Natural killer cell (primary cell): ENCODE results near the gene P3H4. TPM values are rescaled to one million over a fixed set of nuclear protein-coding genes. Genes with fewer than 3 reads are reported as not detected.

Experiments used
- ATAC-seq, 3 donors: fragments of 150-1000 bp in 2 of 3; fragments of 200-7000 bp in 1 of 3; cut with Tn5 transposase; 1 replicate in 1 of 3; 2 replicates in 2 of 3; pipeline ENCODE4 v1.10.0; 2021; ENCODE audit warnings: mild to moderate bottlenecking in 2 of 3, moderate library complexity in 2 of 3
- DNase-seq, 2 donors: peaks; one replicate each; pipeline versions ENCODE4 v3.0.0 to v3.0.0-alpha.2; 2013 to 2021; ENCODE audit warnings: mixed read lengths in 1 of 2
- H3K27ac ChIP-seq: one replicate; pipeline ENCODE4 v1.5.1; 2013; ENCODE audit warnings: mild to moderate bottlenecking, low read length
- H3K27me3 ChIP-seq: one replicate; pipeline ENCODE4 v1.6.1; 2013; ENCODE audit warnings: low read length; ENCODE audit not compliant: control insufficient read depth, insufficient read depth
- H3K36me3 ChIP-seq: one replicate; pipeline ENCODE4 v1.6.1; 2013; ENCODE audit warnings: low read length; ENCODE audit not compliant: control insufficient read depth, insufficient read depth
- H3K4me1 ChIP-seq: one replicate; pipeline ENCODE4 v1.6.1; 2013; ENCODE audit warnings: low read length; ENCODE audit not compliant: control insufficient read depth, insufficient read depth
- H3K4me3 ChIP-seq: one replicate; pipeline ENCODE4 v1.5.1; 2013; ENCODE audit warnings: low read length
- H3K9me3 ChIP-seq: one replicate; pipeline ENCODE4 v1.6.1; 2013; ENCODE audit warnings: low read length; ENCODE audit not compliant: control insufficient read depth, insufficient read depth
- H3K27ac Mint-ChIP-seq, 2 donors: one replicate each; pipeline ENCODE4 v1.8.0; 2022; ENCODE audit warnings: mild to moderate bottlenecking in 2 of 2, mixed read lengths in 2 of 2, moderate library complexity in 1 of 2
- H3K27me3 Mint-ChIP-seq, 2 donors: one replicate each; pipeline ENCODE4 v1.8.0; 2022; ENCODE audit warnings: low read depth in 2 of 2, mixed read lengths in 2 of 2
- H3K36me3 Mint-ChIP-seq: one replicate; pipeline ENCODE4 v1.8.0; 2022; ENCODE audit warnings: mixed read lengths
- H3K4me1 Mint-ChIP-seq, 2 donors: one replicate each; pipeline ENCODE4 v1.8.0; 2022; ENCODE audit warnings: mixed read lengths in 2 of 2
- H3K4me3 Mint-ChIP-seq: one replicate; pipeline ENCODE4 v1.8.0; 2022; ENCODE audit warnings: mild to moderate bottlenecking, moderate library complexity, mixed read lengths
- H3K9me3 Mint-ChIP-seq, 2 donors: one replicate each; pipeline ENCODE4 v1.8.0; 2022; ENCODE audit warnings: mixed read lengths in 2 of 2
- WGBS: methylation state at CpG from one replicate; pipeline ENCODE4 v1.1.7; 2013; ENCODE audit warnings: missing lambda C conversion rate; ENCODE audit not compliant: insufficient coverage; 5-methylcytosine and 5-hydroxymethylcytosine counted together
- intact Hi-C: fragments of 100-400 bp; cut with micrococcal nuclease; formaldehyde crosslinking; loops from one replicate; pipeline ENCODE4 v1.14.2; 2022
- total RNA-seq, 4 donors: library from RNA; stranded (reverse); fragments of 120-200 nt in 1 of 4; gene quantifications; one replicate each; pipeline versions ENCODE4 v1.2.3 to v1.2.4, GENCODE V29; 2013 to 2022
- TF ChIP-seq, protein P1 (sequence below): fragments of 200-600 bp; IDR thresholded peaks from one replicate; pipeline ENCODE4 v1.8.0; 2022; ENCODE audit warnings: antibody characterized with exemption

P3H4 gene
- total RNA-seq, 3 donors from 2014 or later (not counting 1 experiment from before 2014, with no cell fraction given), result 6.9 to 8.9 (median 7.5) TPM

DNA sequence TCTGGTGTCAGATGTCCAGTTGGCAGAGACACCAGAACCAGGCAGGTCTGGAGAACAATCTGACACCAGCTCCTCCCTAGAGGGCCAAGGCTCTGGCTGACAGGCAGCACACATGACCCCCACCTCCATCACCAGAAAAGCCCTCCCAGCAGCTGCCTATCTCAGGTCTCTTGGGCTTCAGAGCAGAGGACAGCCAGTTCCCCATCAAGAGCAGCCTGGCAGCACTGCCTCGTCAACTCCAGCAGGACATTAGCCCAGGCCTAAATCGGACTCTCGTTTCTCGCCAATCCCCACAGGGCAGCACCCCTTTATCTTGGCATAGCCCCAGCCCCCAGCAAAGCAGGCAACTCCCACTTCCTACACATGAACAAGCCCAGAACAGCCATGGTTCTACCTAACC lies 29.6 kb downstream of the P3H4 start:
- H3K4me3 ChIP-seq, result no peak overlapping the region
- H3K36me3 ChIP-seq, result no peaks in the 10 kb centered on the region
- no peak overlapping the region for H3K27ac ChIP-seq
- intact Hi-C loops, result no loop called here
- no peak for ATAC-seq
- Mint-ChIP-seq H3K4me1 (peaks cover 0 to 14% of the 10 kb centered on the region in 2 donors), H3K36me3 (no peaks in the 10 kb centered on the region), H3K27ac (no peak overlapping the region), H3K9me3 (no peaks in the 10 kb centered on the region), H3K27me3 (peaks cover 14 to 27% of the 10 kb centered on the region in 2 donors), H3K4me3 (no peak overlapping the region)
- TF ChIP-seq, protein P1, sequence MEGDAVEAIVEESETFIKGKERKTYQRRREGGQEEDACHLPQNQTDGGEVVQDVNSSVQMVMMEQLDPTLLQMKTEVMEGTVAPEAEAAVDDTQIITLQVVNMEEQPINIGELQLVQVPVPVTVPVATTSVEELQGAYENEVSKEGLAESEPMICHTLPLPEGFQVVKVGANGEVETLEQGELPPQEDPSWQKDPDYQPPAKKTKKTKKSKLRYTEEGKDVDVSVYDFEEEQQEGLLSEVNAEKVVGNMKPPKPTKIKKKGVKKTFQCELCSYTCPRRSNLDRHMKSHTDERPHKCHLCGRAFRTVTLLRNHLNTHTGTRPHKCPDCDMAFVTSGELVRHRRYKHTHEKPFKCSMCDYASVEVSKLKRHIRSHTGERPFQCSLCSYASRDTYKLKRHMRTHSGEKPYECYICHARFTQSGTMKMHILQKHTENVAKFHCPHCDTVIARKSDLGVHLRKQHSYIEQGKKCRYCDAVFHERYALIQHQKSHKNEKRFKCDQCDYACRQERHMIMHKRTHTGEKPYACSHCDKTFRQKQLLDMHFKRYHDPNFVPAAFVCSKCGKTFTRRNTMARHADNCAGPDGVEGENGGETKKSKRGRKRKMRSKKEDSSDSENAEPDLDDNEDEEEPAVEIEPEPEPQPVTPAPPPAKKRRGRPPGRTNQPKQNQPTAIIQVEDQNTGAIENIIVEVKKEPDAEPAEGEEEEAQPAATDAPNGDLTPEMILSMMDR, result no peak
- peaks cover 36% of the 10 kb centered on the region for H3K4me1 ChIP-seq
- no peaks in the 10 kb centered on the region for H3K9me3 ChIP-seq
- 71% methylated on average over 4 of the region's 4 CpGs for WGBS
- peaks cover 7% of the 10 kb centered on the region for H3K27me3 ChIP-seq
- DNase-seq, result no peak

DNA sequence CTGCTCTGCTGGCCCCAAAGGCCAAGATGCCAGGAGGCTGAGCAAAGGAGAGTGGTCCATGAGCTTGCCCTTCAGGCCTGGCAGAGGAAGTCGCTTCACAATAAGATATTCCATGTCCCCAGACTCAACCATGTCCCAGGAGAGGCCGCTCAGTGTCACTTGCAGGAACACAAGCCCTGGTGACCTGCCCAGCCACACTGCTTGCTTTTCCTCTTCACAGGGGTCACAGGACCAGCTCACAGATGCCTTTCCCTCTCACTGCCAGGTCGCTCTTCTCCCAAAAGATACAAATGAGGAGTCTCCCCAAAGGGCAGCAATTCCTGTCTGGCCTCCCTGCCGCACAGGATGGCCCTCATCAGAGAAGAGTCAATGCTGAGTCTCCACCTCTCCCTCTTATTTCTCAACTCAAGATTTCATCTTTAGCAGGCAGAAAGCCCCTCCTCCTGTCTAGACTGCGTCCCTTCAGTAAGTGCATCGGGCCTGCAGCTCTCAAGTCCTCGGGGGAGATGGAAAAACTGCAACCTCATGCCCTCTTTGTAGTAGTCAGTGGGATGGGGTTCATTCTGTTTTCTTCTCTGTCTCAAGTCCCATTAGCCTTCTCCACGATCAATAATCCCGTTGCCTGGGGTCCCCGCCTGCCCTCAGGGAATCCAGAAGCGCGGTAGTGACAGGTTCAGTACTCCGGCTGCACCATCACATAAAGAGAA lies 30.2 kb downstream of the P3H4 start:
- intact Hi-C loops, result no loop called here
- Mint-ChIP-seq H3K4me3 (no peak overlapping the region), H3K9me3 (no peaks in the 10 kb centered on the region), H3K4me1 (peaks cover 0 to 10% of the 10 kb centered on the region in 2 donors), H3K36me3 (no peaks in the 10 kb centered on the region), H3K27me3 (peaks cover 14 to 24% of the 10 kb centered on the region in 2 donors), H3K27ac (no peak overlapping the region)
- H3K36me3 ChIP-seq, result no peaks in the 10 kb centered on the region
- H3K4me1 ChIP-seq, result peaks cover 31% of the 10 kb centered on the region
- TF ChIP-seq, protein P1, result no peak
- H3K27me3 ChIP-seq, result peaks cover 7% of the 10 kb centered on the region
- no peak for ATAC-seq
- WGBS, result 79% methylated on average over 13 of the region's 13 CpGs
- H3K9me3 ChIP-seq, result no peaks in the 10 kb centered on the region
- H3K4me3 ChIP-seq, result no peak overlapping the region
- no peak for DNase-seq
- no peak overlapping the region for H3K27ac ChIP-seq

DNA sequence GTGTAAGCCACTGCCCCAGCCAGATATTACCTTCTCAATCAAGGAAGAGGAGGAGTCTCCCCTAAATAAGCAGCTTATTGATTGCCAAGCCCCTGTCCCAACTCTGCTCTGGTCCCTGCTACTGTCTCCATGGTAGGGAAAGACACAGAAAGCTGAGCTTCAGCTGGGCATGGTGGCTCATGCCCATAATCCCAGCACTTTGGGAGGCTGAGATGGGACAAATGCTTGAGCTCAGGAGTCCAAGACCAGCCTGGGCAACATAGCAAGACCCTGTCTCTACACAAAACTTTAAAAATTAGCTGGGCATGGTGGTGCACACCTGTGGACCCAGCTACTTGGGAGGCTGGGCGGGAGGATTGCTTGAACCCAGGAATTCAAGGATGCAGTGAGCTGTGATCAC lies 31.8 kb downstream of the P3H4 start:
- H3K27ac ChIP-seq, result no peak overlapping the region
- H3K4me1 ChIP-seq, result peaks cover 18% of the 10 kb centered on the region
- no peak for ATAC-seq
- TF ChIP-seq, protein P1, result no peak
- Mint-ChIP-seq H3K36me3 (no peaks in the 10 kb centered on the region), H3K4me1 (peaks cover 0 to 7% of the 10 kb centered on the region in 2 donors), H3K4me3 (no peak overlapping the region), H3K27me3 (peaks cover 14 to 22% of the 10 kb centered on the region in 2 donors), H3K9me3 (no peaks in the 10 kb centered on the region), H3K27ac (no peak overlapping the region)
- H3K4me3 ChIP-seq, result no peak overlapping the region
- H3K9me3 ChIP-seq, result no peaks in the 10 kb centered on the region
- 85% methylated on average over 1 of the region's 1 CpG for WGBS
- H3K36me3 ChIP-seq, result no peaks in the 10 kb centered on the region
- intact Hi-C loops, result no loop called here
- no peak for DNase-seq
- peaks cover 4% of the 10 kb centered on the region for H3K27me3 ChIP-seq
